Left ventricle myocardium inferior (tissue), 1 donor: ENCODE measurements around the gene BRI3BP. TPM values are rescaled to one million over a fixed set of nuclear protein-coding genes. Genes with fewer than 3 reads are reported as not detected.

Source experiments
- DNase-seq: peaks from one replicate; pipeline ENCODE4 v3.0.0-alpha.2; 2020
- H3K27ac ChIP-seq: fragments of 200-600 bp; replicated peaks from 2 replicates; pipeline ENCODE4 v1.8.0; 2021
- H3K27me3 ChIP-seq: fragments of 200-600 bp; 2 replicates; pipeline ENCODE4 v1.8.0; 2021; ENCODE audit warnings: low read depth
- H3K36me3 ChIP-seq: fragments of 200-600 bp; 2 replicates; pipeline ENCODE4 v1.8.0; 2021
- H3K4me1 ChIP-seq: fragments of 200-600 bp; 2 replicates; pipeline ENCODE4 v1.8.0; 2021
- H3K4me3 ChIP-seq: fragments of 200-600 bp; 2 replicates; pipeline ENCODE4 v1.8.0; 2021; ENCODE audit warnings: mild to moderate bottlenecking, moderate library complexity
- H3K9me3 ChIP-seq: fragments of 200-600 bp; replicated peaks from 2 replicates; pipeline ENCODE4 v1.8.0; 2021
- CTCF ChIP-seq: fragments of 200-600 bp; IDR thresholded peaks from 2 replicates; pipeline ENCODE4 v1.8.0; 2021; ENCODE audit warnings: antibody characterized with exemption, mild to moderate bottlenecking, borderline replicate concordance
- intact Hi-C: fragments of 100-400 bp; cut with micrococcal nuclease; formaldehyde crosslinking; loops from one replicate; pipeline ENCODE4 v1.11.0; 2022
- long read RNA-seq: library from polyadenylated mRNA; unstranded; transcript quantifications from one replicate; pipeline ENCODE4 v2.0.0, GENCODE V29; 2021
- total RNA-seq: library from RNA; stranded (reverse); fragmentation: NEBNext Ultra II Directional; extraction: Animal tissue kit (Norgen Biotek cat#: 25700); gene quantifications from one replicate; pipeline ENCODE4 v1.2.1, GENCODE V29; 2021
- donor health status: DM: no; HTN: yes; CAD: no; lungs with severe emphysema.

Gene BRI3BP
- 4.3 TPM for total RNA-seq
- long read RNA-seq, full-length matches to known transcripts, result 2 of 5 reads
- long read RNA-seq, partial matches to known transcripts, result 0 of 5 reads
- long read RNA-seq, other reads (novel, unspliced or antisense), result 3 of 5 reads

DNA sequence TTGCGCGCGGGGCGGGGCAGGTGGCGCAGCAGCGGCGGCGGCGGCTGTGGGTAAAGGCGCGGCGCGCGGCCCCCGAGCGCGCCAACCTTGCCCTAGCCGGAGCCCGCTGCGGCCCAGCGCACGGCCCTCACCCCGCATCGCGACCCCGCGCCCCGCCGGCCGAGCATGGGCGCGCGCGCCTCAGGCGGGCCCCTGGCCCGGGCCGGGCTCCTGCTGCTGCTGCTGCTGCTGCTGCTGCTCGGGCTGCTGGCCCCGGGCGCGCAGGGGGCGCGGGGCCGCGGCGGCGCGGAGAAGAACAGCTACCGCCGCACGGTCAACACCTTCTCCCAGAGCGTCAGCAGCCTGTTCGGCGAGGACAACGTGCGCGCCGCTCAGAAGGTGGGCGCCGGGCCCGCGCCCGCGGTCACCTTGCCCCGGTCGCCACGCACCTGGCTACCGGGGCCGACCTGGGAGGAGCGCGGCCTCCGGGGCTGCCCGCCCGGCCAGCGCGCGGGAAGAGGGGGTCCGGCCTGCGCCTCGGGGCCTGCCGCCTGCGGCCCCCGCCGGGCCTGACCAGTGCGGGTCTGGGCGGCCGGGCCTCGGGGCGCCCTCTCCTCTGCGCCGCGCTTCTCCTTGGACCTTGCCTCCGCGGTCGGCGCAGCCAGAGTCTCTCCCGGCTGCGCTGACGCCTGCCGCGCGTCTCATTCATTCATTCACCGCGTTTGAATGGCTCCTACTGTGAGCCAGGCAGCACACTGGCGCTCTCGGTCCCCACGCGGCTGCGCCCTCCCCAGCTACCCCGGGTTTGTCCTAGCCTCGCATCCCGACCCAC is at the start of gene BRI3BP:
TSS of gene BRI3BP (plus strand) at position 20 of the 811 bp plus-strand sequence. CDS start at position 166, 146 bp downstream.
- DNase-seq, result no peak
- Histone ChIP-seq H3K27me3 (no peaks in the 10 kb centered on the region), H3K36me3 (no peaks in the 10 kb centered on the region), H3K4me3 (peak within 1 kb of the TSS; percentile 72), H3K4me1 (peaks cover 22% of the 10 kb centered on the region), H3K9me3 (no peaks in the 10 kb centered on the region), H3K27ac (peak within 1 kb of the TSS; percentile 16)
- TF ChIP-seq CTCF, result no peak
- intact Hi-C loops, result no loop called here

- Histone ChIP-seq H3K4me1 (peaks cover 18% of the 10 kb centered on the region), H3K27ac (no peak overlapping the region), H3K4me3 (no peak overlapping the region), H3K27me3 (no peaks in the 10 kb centered on the region), H3K9me3 (no peaks in the 10 kb centered on the region), H3K36me3 (peaks cover 43% of the 10 kb centered on the region)
- DNase-seq, result no peak
- TF ChIP-seq CTCF, result no peak
- intact Hi-C loops, result no loop called here
Measured at GRCh38 chr12:124946447-124946793, 47.0 kb upstream of the BRI3BP start.

DNA sequence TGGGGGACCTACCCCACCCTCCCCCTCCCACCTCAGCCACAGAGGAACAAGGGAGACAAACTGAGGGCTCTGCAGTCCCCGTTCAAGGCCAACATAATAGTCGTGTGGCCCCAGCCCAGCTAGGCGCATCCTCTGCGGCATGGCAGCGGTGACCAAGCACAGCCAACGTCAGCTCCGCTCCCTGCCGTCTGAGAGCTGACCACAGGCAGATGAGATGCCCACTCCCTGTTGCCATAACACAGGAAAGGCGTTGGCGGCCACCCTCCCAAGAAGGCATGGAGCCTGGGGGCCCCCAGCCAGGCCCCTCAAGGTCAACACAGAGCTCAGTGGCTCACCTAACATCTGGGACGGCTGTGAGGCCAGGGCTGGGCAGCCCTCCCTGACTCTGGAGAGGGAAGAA is 46.4 kb upstream of the BRI3BP start:
- Histone ChIP-seq H3K4me3 (no peak overlapping the region), H3K27ac (peak overlapping the region; percentile 56), H3K27me3 (no peaks in the 10 kb centered on the region), H3K4me1 (peaks cover 15% of the 10 kb centered on the region), H3K36me3 (peaks cover 49% of the 10 kb centered on the region), H3K9me3 (no peaks in the 10 kb centered on the region)
- intact Hi-C loops, result no loop called here
- no peak for DNase-seq
- TF ChIP-seq CTCF, result no peak

GRCh38 chr12:124947561-124948398 is 45.7 kb upstream of the BRI3BP start:
- Histone ChIP-seq H3K9me3 (no peaks in the 10 kb centered on the region), H3K4me1 (peaks cover 15% of the 10 kb centered on the region), H3K27me3 (no peaks in the 10 kb centered on the region), H3K36me3 (peaks cover 54% of the 10 kb centered on the region), H3K27ac (peak overlapping the region; percentile 56), H3K4me3 (peak overlapping the region; percentile 9)
- intact Hi-C loops, result no loop called here
- no peak for DNase-seq
- TF ChIP-seq CTCF, result no peak

DNA sequence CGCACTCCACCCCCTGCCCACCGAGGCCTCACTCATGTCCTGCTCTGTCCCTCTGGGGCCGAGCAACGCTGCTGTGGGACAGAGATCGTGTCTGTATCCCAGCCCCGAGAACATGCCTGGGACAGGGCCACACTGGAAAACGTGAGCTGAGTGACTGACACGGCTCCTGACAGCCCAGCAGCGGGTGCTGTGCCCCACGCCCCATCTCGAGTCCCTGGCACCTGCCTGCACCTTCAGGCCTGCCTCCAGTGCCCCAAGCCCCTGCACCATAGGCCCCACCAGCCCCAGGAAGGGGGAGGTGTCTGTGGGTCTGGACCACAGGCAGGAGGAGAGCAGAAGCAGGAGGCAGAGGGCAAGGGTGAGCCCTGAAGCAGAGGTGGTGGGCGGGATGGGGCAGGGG is 44.4 kb upstream of the BRI3BP start:
- intact Hi-C loops, result no loop called here
- no peaks in the 10 kb centered on the region for H3K9me3 ChIP-seq
- no peak overlapping the region for H3K27ac ChIP-seq
- H3K4me1 ChIP-seq, result peaks cover 15% of the 10 kb centered on the region
- DNase-seq, result no peak
- no peak for TF ChIP-seq CTCF
- no peaks in the 10 kb centered on the region for H3K27me3 ChIP-seq
- no peak overlapping the region for H3K4me3 ChIP-seq
- H3K36me3 ChIP-seq, result peaks cover 63% of the 10 kb centered on the region
